Choroid plexus epithelial cell (primary cell): ENCODE data around the gene ASXL2.

Experiments used
- DNase-seq: peaks from one replicate; pipeline ENCODE4 v3.0.0-alpha.2; 2010; ENCODE audit warnings: low read depth
- H3K4me3 ChIP-seq: 2 replicates; pipeline ENCODE4 v1.5.1; 2011; ENCODE audit warnings: low read depth, mild to moderate bottlenecking, control low read depth, low read length, moderate library complexity
- CTCF ChIP-seq: conservative IDR thresholded peaks from 2 replicates; pipeline ENCODE4 v1.5.1; 2011; ENCODE audit warnings: low read depth, mild to moderate bottlenecking, control low read depth, inconsistent platforms, low read length, moderate library complexity

The ASXL2 gene

GRCh38 chr2:25760297-25760696 lies 118.0 kb downstream of the ASXL2 start:
- TF ChIP-seq CTCF: no peak
- no peak for DNase-seq
- no peak overlapping the region for H3K4me3 ChIP-seq

- TF ChIP-seq CTCF: no peak
- no peak for DNase-seq
Measured at GRCh38 chr2:25758348-25758747, 119.9 kb downstream of the ASXL2 start.

GRCh38 chr2:25757906-25758305 lies 120.4 kb downstream of the ASXL2 start:
- no peak for TF ChIP-seq CTCF
- DNase-seq: no peak
- H3K4me3 ChIP-seq: no peak overlapping the region

More at GRCh38 chr2:25758348-25758747, 119.9 kb downstream of the ASXL2 start:
- no peak overlapping the region for H3K4me3 ChIP-seq

DNA sequence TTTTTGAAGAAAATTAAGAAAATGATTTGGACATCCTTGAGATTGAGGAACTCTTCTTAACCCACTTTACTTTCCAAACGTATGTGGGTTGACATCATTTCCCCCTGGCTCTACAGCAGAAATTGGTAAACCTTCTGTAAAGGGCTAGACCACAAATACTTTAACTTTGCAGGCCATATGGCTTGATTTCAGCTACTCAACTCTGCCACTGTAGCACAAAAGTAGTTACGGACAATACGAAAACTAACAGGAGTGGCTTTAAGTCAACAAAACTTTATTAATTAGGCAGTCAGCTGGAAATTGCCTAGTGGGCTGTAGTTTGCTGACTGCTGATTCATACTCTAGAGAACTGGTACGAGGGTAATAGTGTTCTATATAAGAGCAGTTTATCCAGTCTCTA lies 121.8 kb downstream of the ASXL2 start:
- TF ChIP-seq CTCF: no peak
- H3K4me3 ChIP-seq: no peak overlapping the region
- DNase-seq: no peak

GRCh38 chr2:25749676-25750075 lies 128.6 kb downstream of the ASXL2 start:
- no peak overlapping the region for H3K4me3 ChIP-seq
- no peak for DNase-seq
- no peak for TF ChIP-seq CTCF

GRCh38 chr2:25744055-25744454 lies 134.2 kb downstream of the ASXL2 start:
- TF ChIP-seq CTCF: no peak

GRCh38 chr2:25743132-25743830 lies 135.0 kb downstream of the ASXL2 start:
- no peak overlapping the region for H3K4me3 ChIP-seq
- no peak for DNase-seq
- TF ChIP-seq CTCF: no peak

More at GRCh38 chr2:25744055-25744454, 134.2 kb downstream of the ASXL2 start:
- DNase-seq: no peak
- H3K4me3 ChIP-seq: no peak overlapping the region
